GM12865 (cell line): Measurements from ENCODE around the gene BFSP1.

Experiments used
- DNase-seq: peaks from one replicate; pipeline ENCODE4 v3.0.0; 2010; ENCODE audit warnings: low read depth
- H3K4me3 ChIP-seq: 2 replicates; pipeline ENCODE4 v1.5.1; 2011; ENCODE audit warnings: mild to moderate bottlenecking, low read depth, low read length, control low read depth
- TF ChIP-seq, protein P1 (sequence below): IDR thresholded peaks from 2 replicates; pipeline ENCODE4 v1.5.1; 2011; ENCODE audit warnings: low read length, control low read depth, low read depth, inconsistent platforms; ENCODE audit not compliant: insufficient read depth; ENCODE audit errors: missing control alignments

The BFSP1 gene

GRCh38 chr20:17557675-17558006 lies 26.5 kb upstream of the BFSP1 start:
- TF ChIP-seq, protein P1, sequence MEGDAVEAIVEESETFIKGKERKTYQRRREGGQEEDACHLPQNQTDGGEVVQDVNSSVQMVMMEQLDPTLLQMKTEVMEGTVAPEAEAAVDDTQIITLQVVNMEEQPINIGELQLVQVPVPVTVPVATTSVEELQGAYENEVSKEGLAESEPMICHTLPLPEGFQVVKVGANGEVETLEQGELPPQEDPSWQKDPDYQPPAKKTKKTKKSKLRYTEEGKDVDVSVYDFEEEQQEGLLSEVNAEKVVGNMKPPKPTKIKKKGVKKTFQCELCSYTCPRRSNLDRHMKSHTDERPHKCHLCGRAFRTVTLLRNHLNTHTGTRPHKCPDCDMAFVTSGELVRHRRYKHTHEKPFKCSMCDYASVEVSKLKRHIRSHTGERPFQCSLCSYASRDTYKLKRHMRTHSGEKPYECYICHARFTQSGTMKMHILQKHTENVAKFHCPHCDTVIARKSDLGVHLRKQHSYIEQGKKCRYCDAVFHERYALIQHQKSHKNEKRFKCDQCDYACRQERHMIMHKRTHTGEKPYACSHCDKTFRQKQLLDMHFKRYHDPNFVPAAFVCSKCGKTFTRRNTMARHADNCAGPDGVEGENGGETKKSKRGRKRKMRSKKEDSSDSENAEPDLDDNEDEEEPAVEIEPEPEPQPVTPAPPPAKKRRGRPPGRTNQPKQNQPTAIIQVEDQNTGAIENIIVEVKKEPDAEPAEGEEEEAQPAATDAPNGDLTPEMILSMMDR = no peak
- DNase-seq = no peak
- no peak overlapping the region for H3K4me3 ChIP-seq

DNA sequence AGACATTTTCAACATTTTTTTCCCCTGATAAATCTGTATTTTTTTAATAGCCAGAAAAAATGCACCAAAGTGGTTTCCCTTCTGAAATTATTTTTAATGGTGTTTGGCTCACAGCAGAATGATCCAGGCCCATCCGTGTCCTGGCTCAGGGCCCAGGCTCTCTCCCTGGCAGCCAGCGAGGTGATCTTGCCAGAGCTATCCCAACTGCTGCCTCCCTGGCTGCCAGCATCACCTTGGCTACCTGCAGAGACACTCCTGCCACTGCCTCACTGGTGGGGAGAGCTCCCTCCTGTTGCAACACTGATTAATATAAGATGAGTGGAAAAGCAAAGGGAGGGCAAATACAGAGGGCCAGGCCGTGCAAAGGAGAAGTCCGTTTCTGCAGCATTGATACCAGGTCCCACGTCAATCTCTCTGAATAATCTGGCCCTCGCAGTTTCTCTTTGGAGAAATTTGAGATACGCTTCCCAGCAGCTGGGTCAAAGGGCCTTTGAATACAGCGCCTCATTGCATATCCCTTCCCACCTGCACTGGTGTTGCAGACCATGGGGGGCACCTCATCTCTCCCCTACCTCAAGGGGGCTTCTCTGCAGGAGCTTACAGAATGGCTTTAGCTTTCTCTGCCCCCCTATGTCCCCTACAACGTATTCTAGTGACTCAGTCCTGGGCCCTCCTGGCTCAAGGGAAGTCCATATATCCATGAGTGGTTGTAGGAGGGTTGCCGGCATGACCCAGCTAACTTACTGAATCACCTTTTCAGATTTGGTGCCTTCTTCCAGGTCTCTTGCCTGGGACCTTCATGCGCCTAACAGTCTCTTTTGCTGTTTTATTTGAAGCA lies 25.9 kb upstream of the BFSP1 start:
- TF ChIP-seq, protein P1 = no peak
- H3K4me3 ChIP-seq = no peak overlapping the region
- no peak for DNase-seq

DNA sequence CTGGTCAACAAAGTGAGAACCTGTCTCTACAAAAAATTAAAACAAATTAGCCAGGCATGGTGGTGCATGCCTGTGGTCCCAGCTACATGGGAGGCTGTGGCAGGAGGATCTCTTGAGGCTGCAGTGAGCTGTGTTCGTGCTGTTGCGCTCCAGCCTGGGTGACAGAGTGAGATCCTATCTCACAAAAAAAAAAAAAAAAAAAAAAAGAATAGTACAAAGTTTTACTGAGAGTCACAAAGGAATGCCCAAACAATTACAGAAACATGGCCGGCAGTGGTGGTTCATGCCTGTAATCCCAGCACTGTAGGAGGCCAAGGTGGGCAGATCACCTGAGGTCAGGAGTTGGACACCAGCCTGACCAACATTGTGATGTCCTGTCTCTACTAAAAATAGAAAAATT lies 23.9 kb upstream of the BFSP1 start:
- no peak for DNase-seq
- no peak overlapping the region for H3K4me3 ChIP-seq
- TF ChIP-seq, protein P1 = no peak

- DNase-seq = no peak
- no peak overlapping the region for H3K4me3 ChIP-seq
- TF ChIP-seq, protein P1 = no peak
These were observed 18.0 kb upstream of the BFSP1 start for GRCh38 chr20:17549131-17549530.

- TF ChIP-seq, protein P1 = no peak
- H3K4me3 ChIP-seq = no peak overlapping the region
- DNase-seq = no peak
These were observed 13.9 kb upstream of the BFSP1 start for GRCh38 chr20:17545127-17545526.

- TF ChIP-seq, protein P1 = no peak
- no peak for DNase-seq
- H3K4me3 ChIP-seq = no peak overlapping the region
These were observed 12.5 kb upstream of the BFSP1 start for GRCh38 chr20:17543531-17544131.
